OCI-LY7 (cell line): ENCODE data around the gene SETD7.

ENCODE experiments used
- EZH2phosphoT487 ChIP-seq: fragments of 200-600 bp; sonication (generic); IDR thresholded peaks from 2 replicates; pipeline ENCODE4 v1.6.1; 2018; ENCODE audit warnings: low read depth, borderline replicate concordance, mild to moderate bottlenecking, mixed run types, antibody characterized with exemption, low read length, moderate library complexity, mixed read lengths
- TF ChIP-seq, protein P1 (sequence below): fragments of 200-600 bp; sonication (generic); conservative IDR thresholded peaks from 2 replicates; pipeline ENCODE4 v1.5.1; 2014; ENCODE audit warnings: mild to moderate bottlenecking, antibody characterized with exemption, low read length, moderate library complexity, mixed read lengths

DNA sequence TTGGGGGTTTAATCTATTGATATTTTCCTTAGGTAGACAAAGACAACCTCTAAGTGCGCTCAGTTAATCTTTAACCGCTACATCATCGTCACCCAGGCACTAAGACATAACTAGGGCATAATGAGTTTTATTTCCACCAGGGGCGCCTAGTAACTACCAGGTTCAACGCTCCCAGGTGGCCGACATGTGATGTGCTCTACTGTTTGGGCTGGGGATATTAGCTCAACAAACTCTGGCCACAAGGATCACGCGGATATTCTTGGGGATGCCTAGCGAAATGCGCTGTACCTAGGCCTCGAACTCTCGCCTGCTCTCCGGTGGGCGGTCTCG is 103.0 kb downstream of the SETD7 start:
- TF ChIP-seq, protein P1, sequence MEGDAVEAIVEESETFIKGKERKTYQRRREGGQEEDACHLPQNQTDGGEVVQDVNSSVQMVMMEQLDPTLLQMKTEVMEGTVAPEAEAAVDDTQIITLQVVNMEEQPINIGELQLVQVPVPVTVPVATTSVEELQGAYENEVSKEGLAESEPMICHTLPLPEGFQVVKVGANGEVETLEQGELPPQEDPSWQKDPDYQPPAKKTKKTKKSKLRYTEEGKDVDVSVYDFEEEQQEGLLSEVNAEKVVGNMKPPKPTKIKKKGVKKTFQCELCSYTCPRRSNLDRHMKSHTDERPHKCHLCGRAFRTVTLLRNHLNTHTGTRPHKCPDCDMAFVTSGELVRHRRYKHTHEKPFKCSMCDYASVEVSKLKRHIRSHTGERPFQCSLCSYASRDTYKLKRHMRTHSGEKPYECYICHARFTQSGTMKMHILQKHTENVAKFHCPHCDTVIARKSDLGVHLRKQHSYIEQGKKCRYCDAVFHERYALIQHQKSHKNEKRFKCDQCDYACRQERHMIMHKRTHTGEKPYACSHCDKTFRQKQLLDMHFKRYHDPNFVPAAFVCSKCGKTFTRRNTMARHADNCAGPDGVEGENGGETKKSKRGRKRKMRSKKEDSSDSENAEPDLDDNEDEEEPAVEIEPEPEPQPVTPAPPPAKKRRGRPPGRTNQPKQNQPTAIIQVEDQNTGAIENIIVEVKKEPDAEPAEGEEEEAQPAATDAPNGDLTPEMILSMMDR, result peak; percentile 76
- no peak for TF ChIP-seq EZH2phosphoT487
